Mesenteric fat pad (tissue), 1 donor: ENCODE data around the gene IPO9. TPM values are rescaled to one million over a fixed set of nuclear protein-coding genes. Genes with fewer than 3 reads are reported as not detected.
"Not testable (repeated sequence)": the region's sequence is repeated elsewhere in the genome, so short reads cannot be mapped to it uniquely, and the experiment has no call there.

Experiments
- DNase-seq: peaks from one replicate; pipeline ENCODE4 v3.0.0-alpha.2; 2020; ENCODE audit warnings: low spot score
- total RNA-seq: library from RNA; stranded (reverse); fragmentation: NEBNext Ultra II Directional; extraction: Animal tissue kit (Norgen Biotek cat#: 25700); gene quantifications from one replicate; pipeline ENCODE4 v1.2.1, GENCODE V29; 2021
- donor health status: DM: yes; HTN: yes; CAD: no.

IPO9 gene
- total RNA-seq, 1 donor from 2014 or later: 40.9 TPM

GRCh38 chr1:201887116-201887866 lies 58.3 kb downstream of the IPO9 start:
- no peak for DNase-seq

- DNase-seq: peak; percentile 93
Observed at GRCh38 chr1:201888282-201889089, 59.5 kb downstream of the IPO9 start, which contains the start of gene SHISA4. Gene SHISA4, plus strand, starts transcription at chr1:201888898. Its CDS starts 97 bp downstream, at chr1:201888995.

- DNase-seq: peak; percentile 57
Observed at GRCh38 chr1:201889090-201889968, 60.4 kb downstream of the IPO9 start.

- DNase-seq: no peak
Observed at GRCh38 chr1:201890223-201890622, 61.3 kb downstream of the IPO9 start.

GRCh38 chr1:201890806-201891450 lies 62.0 kb downstream of the IPO9 start:
- no peak for DNase-seq

GRCh38 chr1:201891451-201892045 lies 62.6 kb downstream of the IPO9 start:
- no peak for DNase-seq

- no peak for DNase-seq
Observed at GRCh38 chr1:201892211-201892610, 63.3 kb downstream of the IPO9 start.

GRCh38 chr1:201893431-201893830 lies 64.5 kb downstream of the IPO9 start:
- DNase-seq: no peak

GRCh38 chr1:201894343-201895119 lies 65.6 kb downstream of the IPO9 start:
- no peak for DNase-seq

- DNase-seq: no peak
Observed at GRCh38 chr1:201895120-201895665, 66.2 kb downstream of the IPO9 start.

- DNase-seq: peak; percentile 95
Observed at GRCh38 chr1:201895913-201896807, 67.2 kb downstream of the IPO9 start.

GRCh38 chr1:201896951-201897391 lies 68.0 kb downstream of the IPO9 start:
- no peak for DNase-seq

GRCh38 chr1:201898240-201898894 lies 69.4 kb downstream of the IPO9 start:
- DNase-seq: no peak

GRCh38 chr1:201898992-201899391 lies 70.0 kb downstream of the IPO9 start:
- DNase-seq: no peak

GRCh38 chr1:201899683-201900429 lies 70.9 kb downstream of the IPO9 start:
- no peak for DNase-seq

- DNase-seq: no peak
Observed at GRCh38 chr1:201900476-201900875, 71.5 kb downstream of the IPO9 start.

GRCh38 chr1:201901036-201901435 lies 72.1 kb downstream of the IPO9 start:
- not testable (repeated sequence) for DNase-seq
